ENCODE data around the gene MGMT. TPM values are rescaled to one million over a fixed set of nuclear protein-coding genes. Genes with fewer than 3 reads are reported as not detected.

The MGMT gene
- total RNA-seq, 2 donors from 2014 or later: 14.6 to 17.2 TPM

DNA sequence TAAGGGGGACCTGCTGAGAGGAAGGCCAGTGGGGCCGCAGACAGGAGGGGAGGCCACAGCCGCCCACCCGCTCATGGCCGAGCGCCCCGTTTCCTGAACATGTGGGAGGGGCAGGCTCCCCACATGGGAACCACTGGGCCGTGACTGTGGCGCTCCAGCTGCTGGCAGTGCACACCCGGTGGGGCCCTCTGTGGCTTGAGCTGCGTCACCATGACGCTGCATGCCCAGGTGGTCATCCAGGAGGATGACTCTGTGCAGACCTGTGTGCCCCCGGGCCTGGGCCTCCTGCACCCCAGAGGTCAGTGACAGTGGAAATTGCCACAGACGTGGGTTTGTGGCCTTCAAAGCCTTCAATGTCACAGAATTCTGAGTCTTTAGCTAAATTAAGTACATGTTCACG is 85.1 kb downstream of the MGMT start:
- H3K27me3 Mint-ChIP-seq: no peaks in the 10 kb centered on the region
- no peak overlapping the region for H3K27ac Mint-ChIP-seq
- no peaks in the 10 kb centered on the region for H3K4me1 Mint-ChIP-seq
- no peak for DNase-seq
- H3K9me3 ChIP-seq (ENCODE audit: control insufficient read depth, low read length, poor library complexity, severe bottlenecking): no peaks in the 10 kb centered on the region
- H3K4me3 Mint-ChIP-seq: no peak overlapping the region
- peaks cover 2% of the 10 kb centered on the region for H3K36me3 Mint-ChIP-seq (ENCODE audit: low read depth)
- ATAC-seq: no peak

- DNase-seq: no peak
- H3K27me3 Mint-ChIP-seq: no peaks in the 10 kb centered on the region
- H3K4me3 Mint-ChIP-seq: no peak overlapping the region
- no peaks in the 10 kb centered on the region for H3K4me1 Mint-ChIP-seq
- no peak for ATAC-seq
- no peak overlapping the region for H3K27ac Mint-ChIP-seq
- H3K36me3 Mint-ChIP-seq (ENCODE audit: low read depth): peaks cover 2% of the 10 kb centered on the region
- no peaks in the 10 kb centered on the region for H3K9me3 ChIP-seq (ENCODE audit: control insufficient read depth, low read length, poor library complexity, severe bottlenecking)
These were observed 86.9 kb downstream of the MGMT start for GRCh38 chr10:129553928-129554327.

GRCh38 chr10:129556316-129556715 is 89.3 kb downstream of the MGMT start:
- ATAC-seq (no peak), DNase-seq (no peak)
- H3K9me3 ChIP-seq (ENCODE audit: control insufficient read depth, low read length, poor library complexity, severe bottlenecking): no peaks in the 10 kb centered on the region
- no peaks in the 10 kb centered on the region for H3K27me3 Mint-ChIP-seq
- H3K36me3 Mint-ChIP-seq (ENCODE audit: low read depth): peaks cover 2% of the 10 kb centered on the region
- no peak overlapping the region for H3K4me3 Mint-ChIP-seq
- H3K27ac Mint-ChIP-seq: no peak overlapping the region
- no peaks in the 10 kb centered on the region for H3K4me1 Mint-ChIP-seq

- ATAC-seq (no peak), DNase-seq (no peak)
- H3K27ac Mint-ChIP-seq: no peak overlapping the region
- H3K4me3 Mint-ChIP-seq: no peak overlapping the region
- no peaks in the 10 kb centered on the region for H3K9me3 ChIP-seq (ENCODE audit: control insufficient read depth, low read length, poor library complexity, severe bottlenecking)
- H3K27me3 Mint-ChIP-seq: no peaks in the 10 kb centered on the region
- H3K4me1 Mint-ChIP-seq: no peaks in the 10 kb centered on the region
- H3K36me3 Mint-ChIP-seq (ENCODE audit: low read depth): no peaks in the 10 kb centered on the region
These were observed 93.3 kb downstream of the MGMT start for GRCh38 chr10:129560361-129560760.

- DNase-seq: no peak
- no peak overlapping the region for H3K27ac Mint-ChIP-seq
- no peak for ATAC-seq
- H3K27me3 Mint-ChIP-seq: no peaks in the 10 kb centered on the region
- no peaks in the 10 kb centered on the region for H3K36me3 Mint-ChIP-seq (ENCODE audit: low read depth)
- no peak overlapping the region for H3K4me3 Mint-ChIP-seq
- H3K9me3 ChIP-seq (ENCODE audit: control insufficient read depth, low read length, poor library complexity, severe bottlenecking): no peaks in the 10 kb centered on the region
- no peaks in the 10 kb centered on the region for H3K4me1 Mint-ChIP-seq
These were observed 95.4 kb downstream of the MGMT start for GRCh38 chr10:129562487-129562886.

DNA sequence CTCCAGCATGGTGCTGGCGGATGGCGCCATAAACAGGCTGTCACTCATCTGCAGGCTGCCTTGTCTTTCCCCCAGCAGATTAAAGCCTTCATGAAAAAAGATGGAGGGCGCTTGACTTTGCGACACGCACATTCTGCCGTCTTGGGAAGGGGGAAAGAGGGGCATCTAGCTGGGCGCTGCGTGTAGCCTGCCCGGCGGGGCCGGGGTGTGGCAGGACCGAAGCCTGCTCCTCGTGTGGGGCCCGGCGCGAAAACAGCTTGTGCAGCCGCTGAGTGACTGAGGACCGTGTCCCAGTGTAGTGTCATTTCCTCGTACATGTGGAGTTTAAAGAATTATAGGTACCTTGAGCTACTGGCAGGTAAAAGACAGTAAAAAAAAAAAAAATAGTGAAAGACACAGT is 97.9 kb downstream of the MGMT start:
- no peaks in the 10 kb centered on the region for H3K9me3 ChIP-seq (ENCODE audit: control insufficient read depth, low read length, poor library complexity, severe bottlenecking)
- peaks cover 2% of the 10 kb centered on the region for H3K4me1 Mint-ChIP-seq
- H3K27ac Mint-ChIP-seq: no peak overlapping the region
- no peaks in the 10 kb centered on the region for H3K27me3 Mint-ChIP-seq
- H3K4me3 Mint-ChIP-seq: no peak overlapping the region
- DNase-seq: no peak
- peaks cover 2% of the 10 kb centered on the region for H3K36me3 Mint-ChIP-seq (ENCODE audit: low read depth)
- no peak for ATAC-seq

DNA sequence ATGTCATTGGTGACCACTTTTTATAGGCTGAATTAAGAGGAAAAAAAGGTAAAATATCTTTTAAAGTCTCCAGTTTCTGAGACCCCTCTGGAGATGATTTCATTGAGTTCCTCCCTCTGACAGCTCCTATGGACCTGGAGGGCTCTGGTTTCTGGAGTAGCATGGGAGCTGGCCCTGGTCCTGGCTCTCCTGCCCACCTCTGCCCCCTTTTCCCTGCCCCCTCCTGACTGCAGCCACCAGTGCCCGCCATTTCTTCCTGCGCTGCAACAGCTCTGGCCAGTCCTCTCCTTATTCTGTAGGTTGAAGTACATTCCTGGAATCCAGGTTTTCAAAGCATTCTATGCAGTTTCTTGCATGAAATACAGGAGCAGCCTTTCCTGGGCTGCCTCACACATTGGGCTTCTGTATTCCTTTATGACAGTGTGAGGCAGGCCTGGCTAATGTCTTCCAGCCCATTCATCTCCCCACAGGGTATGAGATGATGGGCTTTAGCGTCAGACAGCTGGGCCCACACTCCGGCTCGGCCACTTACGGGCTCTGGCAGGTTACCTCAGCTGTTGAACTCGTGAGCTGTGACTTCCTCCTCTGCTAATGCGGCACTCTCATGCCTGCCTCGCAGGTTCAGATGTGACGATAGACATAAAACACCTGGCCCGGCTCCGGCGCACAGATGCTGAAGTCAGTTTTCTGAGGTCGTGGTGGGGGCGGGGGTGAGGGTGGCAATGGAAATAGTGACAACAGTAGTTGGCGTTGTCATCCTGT is 101.7 kb downstream of the MGMT start:
- H3K4me1 Mint-ChIP-seq: peaks cover 2% of the 10 kb centered on the region
- no peak overlapping the region for H3K27ac Mint-ChIP-seq
- H3K4me3 Mint-ChIP-seq: no peak overlapping the region
- ATAC-seq (no peak), DNase-seq (no peak)
- H3K36me3 Mint-ChIP-seq (ENCODE audit: low read depth): peaks cover 5% of the 10 kb centered on the region
- H3K27me3 Mint-ChIP-seq: no peaks in the 10 kb centered on the region
- H3K9me3 ChIP-seq (ENCODE audit: control insufficient read depth, low read length, poor library complexity, severe bottlenecking): no peaks in the 10 kb centered on the region

DNA sequence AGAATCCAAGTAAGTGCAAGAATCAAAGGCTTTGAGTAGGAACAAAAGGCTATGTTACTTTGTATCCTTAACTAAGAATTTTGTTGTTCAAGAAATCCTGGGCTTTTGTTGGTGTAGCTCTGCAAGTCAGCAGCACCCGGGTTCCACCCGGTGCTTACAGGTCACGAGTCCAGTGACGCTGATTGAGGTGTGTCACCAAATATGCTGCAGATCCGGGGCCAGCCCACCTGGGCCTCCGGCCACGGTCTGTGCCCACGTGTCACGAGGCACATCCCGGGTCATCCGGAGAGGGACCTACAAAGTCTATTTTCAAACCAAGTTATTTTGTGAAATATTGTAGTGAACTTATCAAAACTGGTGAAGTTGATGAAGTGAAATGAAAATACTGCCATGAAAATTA is 103.1 kb downstream of the MGMT start:
- H3K9me3 ChIP-seq (ENCODE audit: control insufficient read depth, low read length, poor library complexity, severe bottlenecking): no peaks in the 10 kb centered on the region
- no peak for ATAC-seq
- no peak for DNase-seq
- H3K27me3 Mint-ChIP-seq: no peaks in the 10 kb centered on the region
- H3K4me1 Mint-ChIP-seq: peaks cover 2% of the 10 kb centered on the region
- H3K27ac Mint-ChIP-seq: no peak overlapping the region
- no peak overlapping the region for H3K4me3 Mint-ChIP-seq
- H3K36me3 Mint-ChIP-seq (ENCODE audit: low read depth): peaks cover 5% of the 10 kb centered on the region

DNA sequence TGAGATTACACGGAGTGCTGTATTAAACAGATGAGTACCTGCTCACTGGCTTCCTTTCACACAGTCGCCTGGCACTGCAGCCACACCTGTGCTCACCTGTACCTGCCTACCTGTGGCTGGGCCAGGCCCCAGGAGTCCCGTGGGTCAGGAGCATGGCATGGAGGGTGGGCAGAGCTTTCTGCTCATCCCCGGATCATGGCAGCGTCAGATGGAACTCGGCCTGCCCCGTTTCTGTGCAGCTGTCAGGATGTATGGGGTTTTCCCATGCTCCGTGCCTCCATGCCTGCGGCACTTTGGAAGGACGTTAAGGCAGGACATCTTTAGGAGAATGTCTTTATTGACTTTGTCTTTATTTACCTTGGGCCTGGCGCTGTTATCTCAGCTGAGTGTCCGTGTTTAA is 112.2 kb downstream of the MGMT start:
- Mint-ChIP-seq H3K27me3 (no peaks in the 10 kb centered on the region), H3K36me3 (ENCODE audit: low read depth) (no peaks in the 10 kb centered on the region), H3K4me1 (no peaks in the 10 kb centered on the region), H3K27ac (no peak overlapping the region), H3K4me3 (no peak overlapping the region)
- no peak for DNase-seq
- peaks cover 6% of the 10 kb centered on the region for H3K9me3 ChIP-seq (ENCODE audit: control insufficient read depth, low read length, poor library complexity, severe bottlenecking)
- no peak for ATAC-seq

DNA sequence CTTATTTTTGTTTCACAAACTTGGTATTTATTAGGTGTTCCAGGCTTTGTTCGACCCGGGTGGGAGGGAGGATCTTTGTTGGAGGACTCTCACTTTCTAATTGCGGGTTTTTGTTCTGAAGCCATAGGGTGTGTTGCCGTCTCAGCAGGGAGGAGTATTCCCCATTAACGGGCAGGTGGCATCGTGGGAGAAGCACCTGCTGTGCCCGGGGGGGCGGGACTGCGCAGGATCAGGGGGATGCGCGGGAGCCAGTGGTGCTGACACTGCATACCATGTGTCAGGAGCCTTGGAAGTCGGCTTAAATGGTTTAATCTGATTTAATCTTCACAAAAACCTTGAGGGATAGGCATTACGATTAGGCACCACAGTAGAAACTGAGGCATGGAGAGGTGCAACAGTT is 113.0 kb downstream of the MGMT start:
- Mint-ChIP-seq H3K27me3 (no peaks in the 10 kb centered on the region), H3K4me1 (no peaks in the 10 kb centered on the region), H3K4me3 (no peak overlapping the region), H3K27ac (no peak overlapping the region), H3K36me3 (ENCODE audit: low read depth) (no peaks in the 10 kb centered on the region)
- ATAC-seq (no peak), DNase-seq (no peak)
- peaks cover 6% of the 10 kb centered on the region for H3K9me3 ChIP-seq (ENCODE audit: control insufficient read depth, low read length, poor library complexity, severe bottlenecking)

DNA sequence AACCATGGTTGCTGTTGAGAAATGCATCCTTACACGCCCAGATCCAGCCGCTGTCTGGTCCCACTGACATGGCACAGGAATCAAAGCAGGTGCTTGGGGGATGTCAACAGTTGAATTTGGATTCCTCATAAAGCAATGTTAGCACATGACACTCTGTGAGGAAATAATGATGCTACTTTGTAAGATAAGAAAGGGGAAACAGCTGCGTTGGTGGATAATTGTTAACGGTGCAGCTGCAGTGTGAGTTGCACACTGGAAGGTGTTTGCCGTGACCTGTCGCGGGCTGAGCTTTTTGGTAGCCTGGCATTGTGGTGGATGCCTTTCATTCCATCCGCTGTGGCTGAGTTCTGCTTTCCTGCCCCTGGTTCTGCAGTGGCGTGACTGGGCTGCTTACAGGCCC is 113.9 kb downstream of the MGMT start:
- ATAC-seq (no peak), DNase-seq (no peak)
- no peaks in the 10 kb centered on the region for H3K36me3 Mint-ChIP-seq (ENCODE audit: low read depth)
- H3K27ac Mint-ChIP-seq: no peak overlapping the region
- no peak overlapping the region for H3K4me3 Mint-ChIP-seq
- H3K9me3 ChIP-seq (ENCODE audit: control insufficient read depth, low read length, poor library complexity, severe bottlenecking): peaks cover 6% of the 10 kb centered on the region
- H3K27me3 Mint-ChIP-seq: no peaks in the 10 kb centered on the region
- no peaks in the 10 kb centered on the region for H3K4me1 Mint-ChIP-seq

- H3K27ac Mint-ChIP-seq: no peak overlapping the region
- no peaks in the 10 kb centered on the region for H3K36me3 Mint-ChIP-seq (ENCODE audit: low read depth)
- H3K27me3 Mint-ChIP-seq: no peaks in the 10 kb centered on the region
- no peak overlapping the region for H3K4me3 Mint-ChIP-seq
- H3K4me1 Mint-ChIP-seq: no peaks in the 10 kb centered on the region
- DNase-seq: no peak
- no peak for ATAC-seq
- peaks cover 6% of the 10 kb centered on the region for H3K9me3 ChIP-seq (ENCODE audit: control insufficient read depth, low read length, poor library complexity, severe bottlenecking)
These were observed 114.9 kb downstream of the MGMT start for GRCh38 chr10:129581827-129582411.

DNA sequence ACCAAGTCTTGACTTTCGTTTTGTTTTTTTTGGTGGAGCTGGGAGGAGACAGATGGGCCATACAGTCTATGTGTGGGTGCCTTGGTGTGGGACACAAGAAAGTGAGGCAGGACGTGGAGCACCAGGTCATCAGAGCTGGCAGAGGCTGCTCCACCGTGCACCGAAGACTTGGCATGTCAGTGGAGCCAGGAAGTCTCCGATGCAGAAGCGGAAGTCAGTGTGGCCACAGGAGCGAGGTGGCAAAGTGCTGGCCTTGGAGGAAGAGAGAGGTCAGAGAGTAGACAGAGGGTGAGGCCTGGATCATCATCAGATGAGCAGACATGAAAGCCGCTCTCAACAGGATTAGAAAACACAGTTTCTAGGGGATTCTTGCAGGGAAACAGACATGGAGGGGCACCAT is 116.8 kb downstream of the MGMT start:
- Mint-ChIP-seq H3K27me3 (no peaks in the 10 kb centered on the region), H3K4me1 (no peaks in the 10 kb centered on the region), H3K4me3 (no peak overlapping the region), H3K36me3 (ENCODE audit: low read depth) (no peaks in the 10 kb centered on the region), H3K27ac (no peak overlapping the region)
- ATAC-seq (no peak), DNase-seq (no peak)
- H3K9me3 ChIP-seq (ENCODE audit: control insufficient read depth, low read length, poor library complexity, severe bottlenecking): peaks cover 9% of the 10 kb centered on the region

DNA sequence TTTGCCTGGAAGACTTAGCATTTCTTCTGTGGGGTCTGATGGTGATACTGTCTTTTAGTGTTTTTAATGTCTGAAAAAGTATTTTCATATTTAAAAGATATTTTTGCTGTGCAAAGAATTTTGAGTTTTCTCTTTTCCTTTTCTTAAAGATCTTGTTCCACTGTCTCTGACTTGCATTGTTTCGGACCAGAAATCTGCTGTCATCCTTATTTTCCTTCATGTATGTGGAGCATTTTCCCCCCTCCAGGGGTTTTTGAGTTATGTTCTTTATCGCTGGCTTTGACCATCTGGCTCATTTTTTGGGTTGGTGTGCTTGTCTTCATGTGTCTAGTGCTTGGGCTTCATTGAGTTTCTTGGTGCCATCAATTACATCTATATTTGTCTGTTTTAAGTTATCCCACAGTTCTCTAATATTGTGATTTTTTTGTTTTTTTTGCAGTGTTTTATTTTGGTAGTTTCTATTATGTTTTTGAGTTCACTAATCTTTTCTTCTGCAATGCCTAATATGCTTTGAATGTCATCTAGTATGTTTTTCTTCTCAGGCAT is 119.9 kb downstream of the MGMT start:
- Mint-ChIP-seq H3K4me1 (no peaks in the 10 kb centered on the region), H3K4me3 (no peak overlapping the region), H3K27me3 (no peaks in the 10 kb centered on the region), H3K27ac (no peak overlapping the region), H3K36me3 (ENCODE audit: low read depth) (no peaks in the 10 kb centered on the region)
- ATAC-seq: no peak
- DNase-seq: no peak
- peaks cover 5% of the 10 kb centered on the region for H3K9me3 ChIP-seq (ENCODE audit: control insufficient read depth, low read length, poor library complexity, severe bottlenecking)
